Measurements from ENCODE around the gene ANAPC5. TPM values are rescaled to one million over a fixed set of nuclear protein-coding genes. Genes with fewer than 3 reads are reported as not detected.
"Not testable (repeated sequence)": the region's sequence is repeated elsewhere in the genome, so short reads cannot be mapped to it uniquely, and the experiment has no call there.

ANAPC5 gene
- total RNA-seq, 3 donors from 2014 or later, result 89.8 to 98.1 (median 93.8) TPM

DNA sequence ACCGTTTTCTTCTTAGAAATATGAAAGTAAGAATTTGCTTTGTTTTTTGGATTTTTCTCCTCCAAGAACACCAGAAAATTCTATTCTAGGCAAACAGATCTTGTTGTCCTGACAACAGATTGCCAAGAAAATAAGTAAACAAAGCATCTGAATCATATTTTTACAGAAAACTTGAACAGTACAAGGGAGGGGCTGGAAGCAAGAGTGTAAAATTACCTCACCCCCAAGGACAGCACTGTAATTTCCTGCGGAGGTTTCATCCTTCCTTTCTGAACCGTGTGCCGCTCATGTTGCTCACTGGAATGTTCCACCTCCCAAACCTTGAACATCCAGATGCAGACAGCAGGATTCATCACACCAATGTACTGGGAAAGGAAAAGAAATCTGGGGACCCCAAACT lies 50.3 kb downstream of the ANAPC5 start:
- DNase-seq (no peak), ATAC-seq (no peak)
- H3K36me3 ChIP-seq (ENCODE audit: low read depth), result no peaks in the 10 kb centered on the region
- intact Hi-C loops (cut with DNase I, micrococcal nuclease), result no loop called here
- H3K4me1 ChIP-seq (ENCODE audit: low read depth), result peaks cover 6% of the 10 kb centered on the region
- H3K9me3 ChIP-seq, result no peaks in the 10 kb centered on the region
- no peak for TF ChIP-seq CTCF (IDR thresholded peaks at IDR 0.05)
- H3K4me3 ChIP-seq, result no peak overlapping the region

- Histone ChIP-seq H3K4me3 (no peak overlapping the region), H3K36me3 (ENCODE audit: low read depth) (no peaks in the 10 kb centered on the region), H3K9me3 (no peaks in the 10 kb centered on the region), H3K4me1 (ENCODE audit: low read depth) (peaks cover 6% of the 10 kb centered on the region)
- ATAC-seq (peak; percentile 35), DNase-seq (no peak)
- no peak for TF ChIP-seq CTCF (IDR thresholded peaks at IDR 0.05)
- intact Hi-C loops (cut with DNase I, micrococcal nuclease), result no loop called here
Measured at GRCh38 chr12:121300083-121300819, 52.0 kb downstream of the ANAPC5 start.

GRCh38 chr12:121299662-121300061 lies 52.5 kb downstream of the ANAPC5 start:
- no peak for ATAC-seq
- Histone ChIP-seq H3K4me3 (no peak overlapping the region), H3K36me3 (ENCODE audit: low read depth) (no peaks in the 10 kb centered on the region), H3K9me3 (no peaks in the 10 kb centered on the region), H3K4me1 (ENCODE audit: low read depth) (peaks cover 12% of the 10 kb centered on the region)
- no peak for TF ChIP-seq CTCF (IDR thresholded peaks at IDR 0.05)
- intact Hi-C loops (cut with DNase I, micrococcal nuclease), result no loop called here
- no peak for DNase-seq

GRCh38 chr12:121298411-121298810 lies 53.8 kb downstream of the ANAPC5 start:
- intact Hi-C loops (cut with DNase I, micrococcal nuclease); H3K36me3 ChIP-seq (ENCODE audit: low read depth); DNase-seq; ATAC-seq; H3K9me3 ChIP-seq; H3K4me3 ChIP-seq: not testable (repeated sequence)
- H3K4me1 ChIP-seq (ENCODE audit: low read depth), result peaks cover 14% of the 10 kb centered on the region

DNA sequence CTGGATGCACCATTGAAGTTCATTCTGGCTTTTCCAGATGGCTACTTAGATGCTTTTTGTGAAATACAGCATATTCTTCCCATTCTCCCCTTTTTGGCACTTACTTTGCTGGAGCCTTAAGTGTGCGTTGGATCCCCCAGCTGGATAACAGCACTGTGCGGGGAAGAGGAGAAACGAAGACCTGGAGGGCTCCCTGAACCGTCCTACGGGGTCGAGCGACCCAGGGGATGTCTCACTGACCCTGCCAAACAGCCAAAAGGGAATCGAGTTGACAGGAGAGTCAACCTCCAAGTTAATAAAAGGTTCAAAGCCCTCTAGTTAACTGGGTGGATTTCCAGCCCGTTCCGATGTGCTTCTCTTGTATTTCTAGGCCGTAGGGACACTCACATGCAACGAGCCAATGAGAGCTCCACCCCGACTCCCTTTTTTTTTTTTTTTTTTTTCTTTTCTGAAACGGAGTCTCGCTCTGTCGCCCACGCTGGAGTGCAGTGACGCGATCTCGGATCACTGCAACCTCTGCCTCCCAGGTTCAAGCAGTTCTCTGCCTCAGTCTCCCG lies 54.7 kb downstream of the ANAPC5 start:
- ATAC-seq, result peak; percentile 3
- DNase-seq, result peak in 2 of 3 donors; percentile 28 to 41
- intact Hi-C loops (cut with DNase I, micrococcal nuclease), result no loop called here
- H3K36me3 ChIP-seq (ENCODE audit: low read depth), result no peaks in the 10 kb centered on the region
- H3K9me3 ChIP-seq, result no peaks in the 10 kb centered on the region
- peaks cover 14% of the 10 kb centered on the region for H3K4me1 ChIP-seq (ENCODE audit: low read depth)
- no peak overlapping the region for H3K4me3 ChIP-seq
- TF ChIP-seq CTCF (IDR thresholded peaks at IDR 0.05), result no peak

DNA sequence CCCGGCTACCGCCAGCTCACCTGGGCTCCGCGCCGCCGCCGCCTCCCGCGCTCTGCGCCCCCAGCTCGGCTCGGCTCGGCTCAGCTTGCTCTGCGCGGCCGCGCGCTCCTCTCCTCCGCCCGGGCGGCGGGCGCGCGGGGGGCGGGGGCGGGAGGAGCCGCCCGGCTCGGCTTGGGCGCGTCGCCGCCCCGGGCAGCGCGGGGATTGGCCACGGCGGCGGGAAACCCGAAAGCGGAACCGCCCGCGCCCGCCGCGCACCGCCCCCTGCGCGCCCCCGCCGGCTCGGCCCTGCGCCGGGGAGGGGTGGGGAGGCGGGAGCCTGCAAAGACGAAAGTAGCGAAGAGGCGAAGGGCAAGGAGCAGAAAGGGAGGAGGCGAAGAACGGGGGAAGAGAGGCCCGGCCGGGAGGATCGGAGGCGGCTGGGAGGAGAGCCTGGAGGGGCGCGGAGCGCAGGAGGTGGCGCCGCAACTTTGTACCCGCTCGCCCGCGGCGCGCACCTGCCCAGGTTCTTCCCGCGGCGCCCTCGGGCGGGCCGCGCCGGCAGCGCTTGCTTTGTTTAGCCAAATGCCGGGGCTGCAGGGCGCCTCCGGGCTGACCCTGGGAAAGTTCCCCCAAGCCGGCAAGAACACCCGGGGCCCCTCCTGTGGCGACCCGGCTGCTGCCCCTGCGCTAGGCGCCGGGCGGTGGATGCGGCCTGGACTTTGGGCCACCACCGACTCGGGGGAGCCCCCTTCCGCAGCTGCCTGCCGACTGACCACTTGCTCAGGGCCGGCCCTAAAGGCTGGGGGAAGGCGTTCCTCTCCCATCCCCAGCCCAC lies 55.4 kb downstream of the ANAPC5 start, which contains the start of gene CAMKK2:
Gene CAMKK2, minus strand, starts transcription at position 92 of the 817 bp plus-strand sequence. CDS start 22,183 bp downstream, outside the sequence.
- intact Hi-C loops (cut with DNase I, micrococcal nuclease), result no loop called here
- ATAC-seq (peak; percentile 90), DNase-seq (peak; percentile 87 to 94 (median 90))
- peak within 1 kb of the TSS; percentile 86 for H3K4me3 ChIP-seq
- peaks cover 14% of the 10 kb centered on the region for H3K4me1 ChIP-seq (ENCODE audit: low read depth)
- TF ChIP-seq CTCF (IDR thresholded peaks at IDR 0.05), result no peak
- H3K9me3 ChIP-seq, result no peaks in the 10 kb centered on the region
- H3K36me3 ChIP-seq (ENCODE audit: low read depth), result no peaks in the 10 kb centered on the region
